Measurements from ENCODE around the gene DTNBP1.

Gene DTNBP1

DNA sequence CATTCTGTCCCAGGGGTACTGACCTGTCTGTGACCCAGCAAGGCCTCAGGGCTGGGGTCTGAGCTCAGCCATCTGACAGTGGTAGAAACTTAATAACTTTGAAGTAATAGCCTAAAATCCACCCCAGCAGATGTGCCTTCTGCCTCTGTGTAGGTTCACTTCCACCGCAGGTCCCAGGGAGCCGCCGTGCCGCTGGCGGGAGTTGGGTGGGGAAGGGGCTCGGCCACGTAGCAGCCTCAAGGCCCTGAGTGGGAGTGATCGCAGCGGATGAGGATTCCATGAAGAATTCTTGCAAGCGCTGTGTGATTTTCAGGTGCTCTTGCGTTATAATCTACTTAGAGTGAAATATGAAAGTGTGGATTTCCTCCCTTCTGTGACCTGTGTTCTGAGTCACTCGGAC lies 163.7 kb downstream of the DTNBP1 start:
- H3F3A ChIP-seq (ENCODE audit: control insufficient read depth, insufficient read depth): no peaks in the 10 kb centered on the region
- no peak overlapping the region for H3K4me3 ChIP-seq (ENCODE audit: low read length)
- TF ChIP-seq CTCF (IDR thresholded peaks at IDR 0.05; ENCODE audit: low read depth, low read length, poor library complexity, severe bottlenecking) (no peak), EZH2phosphoT487 (IDR thresholded peaks at IDR 0.05; ENCODE audit: borderline replicate concordance, low read length) (no peak)
- H3K9me2 ChIP-seq (replicated peaks; ENCODE audit: control insufficient read depth, low read length): no peaks in the 10 kb centered on the region
- H3K27ac ChIP-seq (ENCODE audit: low read depth, low read length): no peak overlapping the region
- H4K20me1 ChIP-seq (ENCODE audit: control insufficient read depth, insufficient read depth, low read depth, low read length): no peaks in the 10 kb centered on the region
- no peak overlapping the region for H3K4me2 ChIP-seq (ENCODE audit: low read length)
- no peaks in the 10 kb centered on the region for H3K79me2 ChIP-seq (ENCODE audit: control insufficient read depth, low read length)
- H3K36me3 ChIP-seq (ENCODE audit: control insufficient read depth, low read length): no peaks in the 10 kb centered on the region
- H3K27me3 ChIP-seq (ENCODE audit: control insufficient read depth, low read length): no peaks in the 10 kb centered on the region
- H3K9me3 ChIP-seq (ENCODE audit: control insufficient read depth, insufficient read depth, low read length): no peaks in the 10 kb centered on the region
- H3K4me1 ChIP-seq (ENCODE audit: control insufficient read depth, low read length): no peaks in the 10 kb centered on the region

GRCh38 chr6:15498640-15499039 lies 164.2 kb downstream of the DTNBP1 start:
- H3K4me2 ChIP-seq (ENCODE audit: low read length): no peak overlapping the region
- H3F3A ChIP-seq (ENCODE audit: control insufficient read depth, insufficient read depth): no peaks in the 10 kb centered on the region
- no peaks in the 10 kb centered on the region for H4K20me1 ChIP-seq (ENCODE audit: control insufficient read depth, insufficient read depth, low read depth, low read length)
- no peaks in the 10 kb centered on the region for H3K4me1 ChIP-seq (ENCODE audit: control insufficient read depth, low read length)
- no peak overlapping the region for H3K27ac ChIP-seq (ENCODE audit: low read depth, low read length)
- no peaks in the 10 kb centered on the region for H3K9me3 ChIP-seq (ENCODE audit: control insufficient read depth, insufficient read depth, low read length)
- H3K36me3 ChIP-seq (ENCODE audit: control insufficient read depth, low read length): no peaks in the 10 kb centered on the region
- TF ChIP-seq EZH2phosphoT487 (IDR thresholded peaks at IDR 0.05; ENCODE audit: borderline replicate concordance, low read length): no peak
- no peak for TF ChIP-seq CTCF (IDR thresholded peaks at IDR 0.05; ENCODE audit: low read depth, low read length, poor library complexity, severe bottlenecking)
- H3K27me3 ChIP-seq (ENCODE audit: control insufficient read depth, low read length): no peaks in the 10 kb centered on the region
- no peaks in the 10 kb centered on the region for H3K9me2 ChIP-seq (replicated peaks; ENCODE audit: control insufficient read depth, low read length)
- no peaks in the 10 kb centered on the region for H3K79me2 ChIP-seq (ENCODE audit: control insufficient read depth, low read length)
- H3K4me3 ChIP-seq (ENCODE audit: low read length): no peak overlapping the region

GRCh38 chr6:15496345-15497131 lies 166.3 kb downstream of the DTNBP1 start:
- TF ChIP-seq CTCF (IDR thresholded peaks at IDR 0.05; ENCODE audit: low read depth, low read length, poor library complexity, severe bottlenecking) (no peak), EZH2phosphoT487 (IDR thresholded peaks at IDR 0.05; ENCODE audit: borderline replicate concordance, low read length) (no peak)
- no peaks in the 10 kb centered on the region for H3K4me1 ChIP-seq (ENCODE audit: control insufficient read depth, low read length)
- H3K79me2 ChIP-seq (ENCODE audit: control insufficient read depth, low read length): no peaks in the 10 kb centered on the region
- no peaks in the 10 kb centered on the region for H4K20me1 ChIP-seq (ENCODE audit: control insufficient read depth, insufficient read depth, low read depth, low read length)
- no peaks in the 10 kb centered on the region for H3K36me3 ChIP-seq (ENCODE audit: control insufficient read depth, low read length)
- H3K27ac ChIP-seq (ENCODE audit: low read depth, low read length): no peak overlapping the region
- H3K4me2 ChIP-seq (ENCODE audit: low read length): no peak overlapping the region
- H3F3A ChIP-seq (ENCODE audit: control insufficient read depth, insufficient read depth): no peaks in the 10 kb centered on the region
- no peaks in the 10 kb centered on the region for H3K27me3 ChIP-seq (ENCODE audit: control insufficient read depth, low read length)
- H3K9me3 ChIP-seq (ENCODE audit: control insufficient read depth, insufficient read depth, low read length): no peaks in the 10 kb centered on the region
- no peaks in the 10 kb centered on the region for H3K9me2 ChIP-seq (replicated peaks; ENCODE audit: control insufficient read depth, low read length)
- no peak overlapping the region for H3K4me3 ChIP-seq (ENCODE audit: low read length)
